Trophoblast cell (in vitro differentiated cells and primary cell): ENCODE data around the gene INTS3.
A peak's percentile ranks its signal among the peaks of the same experiment; 100 is the strongest.

Experiments
- DNase-seq, 2 donors: peaks; one replicate each; pipeline ENCODE4 v3.0.0-alpha.2; 2016
- H2AFZ ChIP-seq: 2 replicates; pipeline ENCODE4 v1.6.1; 2013; ENCODE audit warnings: low read length, moderate library complexity, mild to moderate bottlenecking; ENCODE audit not compliant: insufficient read depth, poor library complexity
- H2AK5ac ChIP-seq: 2 replicates; pipeline ENCODE4 v1.6.1; 2013; ENCODE audit warnings: mild to moderate bottlenecking, low read length
- H2BK120ac ChIP-seq: 2 replicates; pipeline ENCODE4 v1.6.1; 2013; ENCODE audit warnings: low read length, mild to moderate bottlenecking, moderate library complexity; ENCODE audit not compliant: insufficient read depth, poor library complexity
- H2BK12ac ChIP-seq: 2 replicates; pipeline ENCODE4 v1.6.1; 2013; ENCODE audit warnings: mild to moderate bottlenecking, low read length, moderate library complexity
- H2BK5ac ChIP-seq: 2 replicates; pipeline ENCODE4 v1.6.1; 2013; ENCODE audit warnings: low read length, low read depth, moderate library complexity, mild to moderate bottlenecking; ENCODE audit not compliant: poor library complexity
- H3K14ac ChIP-seq: 2 replicates; pipeline ENCODE4 v1.6.1; 2013; ENCODE audit warnings: mild to moderate bottlenecking, low read length
- H3K18ac ChIP-seq: 2 replicates; pipeline ENCODE4 v1.6.1; 2013; ENCODE audit warnings: mild to moderate bottlenecking, low read length
- H3K23ac ChIP-seq: 2 replicates; pipeline ENCODE4 v1.6.1; 2013; ENCODE audit warnings: low read length
- H3K27ac ChIP-seq: 2 replicates; pipeline ENCODE4 v1.5.1; 2013; ENCODE audit warnings: low read depth, mild to moderate bottlenecking, inconsistent platforms, low read length, moderate library complexity
- H3K27me3 ChIP-seq: 2 replicates; pipeline ENCODE4 v1.6.1; 2013; ENCODE audit warnings: inconsistent platforms, mild to moderate bottlenecking, low read length, moderate library complexity; ENCODE audit not compliant: insufficient read depth
- H3K36me3 ChIP-seq, 2 experiments: 1 replicate in 1 of 2; 2 replicates in 1 of 2; pipeline ENCODE4 v1.6.1; 2013; ENCODE audit warnings: low read length in 2 of 2, mild to moderate bottlenecking in 2 of 2, moderate library complexity in 1 of 2; ENCODE audit not compliant: insufficient read depth in 2 of 2, control insufficient read depth in 1 of 2
- H3K4ac ChIP-seq: 2 replicates; pipeline ENCODE4 v1.6.1; 2013; ENCODE audit warnings: low read depth, mild to moderate bottlenecking, low read length, moderate library complexity
- H3K4me1 ChIP-seq, 2 experiments: 1 replicate in 1 of 2; 2 replicates in 1 of 2; pipeline ENCODE4 v1.6.1; 2013; ENCODE audit warnings: low read length in 2 of 2, mild to moderate bottlenecking in 2 of 2, moderate library complexity in 1 of 2; ENCODE audit not compliant: insufficient read depth in 2 of 2, control insufficient read depth in 1 of 2
- H3K4me2 ChIP-seq: 2 replicates; pipeline ENCODE4 v1.6.1; 2013; ENCODE audit warnings: inconsistent platforms, mild to moderate bottlenecking, low read length, moderate library complexity
- H3K4me3 ChIP-seq: 2 replicates; pipeline ENCODE4 v1.5.1; 2013; ENCODE audit warnings: mild to moderate bottlenecking, low read depth, low read length, inconsistent platforms
- H3K79me1 ChIP-seq: one replicate; pipeline ENCODE4 v1.6.1; 2013; ENCODE audit warnings: low read length
- H3K79me2 ChIP-seq: 2 replicates; pipeline ENCODE4 v1.6.1; 2013; ENCODE audit warnings: low read length, mild to moderate bottlenecking; ENCODE audit not compliant: control insufficient read depth, insufficient read depth, poor library complexity
- H3K9ac ChIP-seq: 2 replicates; pipeline ENCODE4 v1.6.1; 2013; ENCODE audit warnings: mild to moderate bottlenecking, low read length
- H3K9me3 ChIP-seq: 2 replicates; pipeline ENCODE4 v1.6.1; 2013; ENCODE audit warnings: low read depth, mild to moderate bottlenecking, control low read depth, inconsistent platforms, low read length; ENCODE audit not compliant: insufficient read depth
- H4K12ac ChIP-seq: 2 replicates; pipeline ENCODE4 v1.6.1; 2013; ENCODE audit warnings: low read depth, mild to moderate bottlenecking, low read length, moderate library complexity
- H4K8ac ChIP-seq: 2 replicates; pipeline ENCODE4 v1.6.1; 2013; ENCODE audit warnings: low read depth, mild to moderate bottlenecking, low read length, moderate library complexity
- H4K91ac ChIP-seq: one replicate; pipeline ENCODE4 v1.6.1; 2013; ENCODE audit warnings: low read depth, mild to moderate bottlenecking, low read length, moderate library complexity
- WGBS: extraction: QIAGEN DNeasy Blood & Tissue Kit; methylation state at CpG from one replicate; pipeline ENCODE4 v1.1.7; 2013; ENCODE audit warnings: missing lambda C conversion rate; ENCODE audit not compliant: insufficient read length, insufficient coverage; ENCODE audit errors: extremely low coverage; 5-methylcytosine and 5-hydroxymethylcytosine counted together

Gene INTS3

GRCh38 chr1:153790313-153790965 lies 62.6 kb downstream of the INTS3 start:
- Histone ChIP-seq H4K91ac (no peak overlapping the region), H3K4ac (no peak overlapping the region), H3K18ac (no peak overlapping the region), H2BK120ac (no peak overlapping the region), H3K27ac (no peak overlapping the region), H3K79me2 (no peaks in the 10 kb centered on the region), H3K36me3 (no peaks in the 10 kb centered on the region), H3K79me1 (no peaks in the 10 kb centered on the region), H3K4me2 (no peak overlapping the region), H3K23ac (no peak overlapping the region), H3K14ac (no peak overlapping the region), H3K4me3 (no peak overlapping the region), H3K9ac (no peak overlapping the region), H3K27me3 (no peaks in the 10 kb centered on the region), H2AK5ac (no peak overlapping the region), H4K8ac (no peak overlapping the region), H4K12ac (no peak overlapping the region), H2BK12ac (no peak overlapping the region), H3K9me3 (no peaks in the 10 kb centered on the region), H2AFZ (no peak overlapping the region), H3K4me1 (no peaks in the 10 kb centered on the region), H2BK5ac (no peak overlapping the region)
- WGBS, result no CpG with 5 or more reads among the region's 16 CpGs
- DNase-seq, result peak in 1 of 2 donors; percentile 18

GRCh38 chr1:153790966-153791647 lies 63.3 kb downstream of the INTS3 start:
- H3K9me3 ChIP-seq, result no peaks in the 10 kb centered on the region
- no peak overlapping the region for H3K27ac ChIP-seq
- H3K4me1 ChIP-seq, result no peaks in the 10 kb centered on the region
- H3K23ac ChIP-seq, result no peak overlapping the region
- H2BK5ac ChIP-seq, result no peak overlapping the region
- H3K36me3 ChIP-seq, result no peaks in the 10 kb centered on the region
- no peak overlapping the region for H4K12ac ChIP-seq
- no peak overlapping the region for H2AK5ac ChIP-seq
- no peak overlapping the region for H2BK120ac ChIP-seq
- H2BK12ac ChIP-seq, result no peak overlapping the region
- no peaks in the 10 kb centered on the region for H3K79me2 ChIP-seq
- no peak overlapping the region for H3K4ac ChIP-seq
- no peak overlapping the region for H3K9ac ChIP-seq
- no peak overlapping the region for H4K91ac ChIP-seq
- no peak overlapping the region for H3K4me2 ChIP-seq
- no peak overlapping the region for H3K14ac ChIP-seq
- H3K27me3 ChIP-seq, result no peaks in the 10 kb centered on the region
- no peaks in the 10 kb centered on the region for H3K79me1 ChIP-seq
- peak in 1 of 2 donors; percentile 43 for DNase-seq
- H3K18ac ChIP-seq, result no peak overlapping the region
- no peak overlapping the region for H2AFZ ChIP-seq
- H4K8ac ChIP-seq, result no peak overlapping the region
- WGBS, result 100% methylated on average over 1 of the region's 9 CpGs
- no peak overlapping the region for H3K4me3 ChIP-seq

- Histone ChIP-seq H3K79me2 (no peaks in the 10 kb centered on the region), H2AFZ (no peak overlapping the region), H2BK120ac (no peak overlapping the region), H4K91ac (no peak overlapping the region), H3K4me1 (no peaks in the 10 kb centered on the region), H3K4ac (no peak overlapping the region), H2BK12ac (no peak overlapping the region), H3K9me3 (no peaks in the 10 kb centered on the region), H3K18ac (no peak overlapping the region), H3K27ac (no peak overlapping the region), H4K12ac (no peak overlapping the region), H2AK5ac (no peak overlapping the region), H3K9ac (no peak overlapping the region), H2BK5ac (no peak overlapping the region), H3K23ac (no peak overlapping the region), H3K36me3 (no peaks in the 10 kb centered on the region), H3K14ac (no peak overlapping the region), H3K4me3 (no peak overlapping the region), H4K8ac (no peak overlapping the region), H3K4me2 (no peak overlapping the region), H3K79me1 (no peaks in the 10 kb centered on the region), H3K27me3 (no peaks in the 10 kb centered on the region)
- DNase-seq, result peak; percentile 8 to 13
- no CpG with 5 or more reads among the region's 16 CpGs for WGBS
Observed at GRCh38 chr1:153791648-153792253, 63.9 kb downstream of the INTS3 start.

- H3K36me3 ChIP-seq, result no peaks in the 10 kb centered on the region
- no peak overlapping the region for H4K12ac ChIP-seq
Observed at GRCh38 chr1:153792631-153793041, 64.8 kb downstream of the INTS3 start.

More at GRCh38 chr1:153792631-153793041, 64.8 kb downstream of the INTS3 start:
- H3K79me2 ChIP-seq, result no peaks in the 10 kb centered on the region
- no peak overlapping the region for H3K14ac ChIP-seq
- H3K4ac ChIP-seq, result no peak overlapping the region
- no peak overlapping the region for H3K18ac ChIP-seq
- H3K27ac ChIP-seq, result no peak overlapping the region
- H3K23ac ChIP-seq, result no peak overlapping the region
- no peak overlapping the region for H3K9ac ChIP-seq
- H2BK120ac ChIP-seq, result no peak overlapping the region
- no peak overlapping the region for H3K4me2 ChIP-seq
- H3K4me3 ChIP-seq, result no peak overlapping the region
- no peak overlapping the region for H2AK5ac ChIP-seq
- no peak overlapping the region for H2AFZ ChIP-seq
- no peak overlapping the region for H4K8ac ChIP-seq
- H3K9me3 ChIP-seq, result no peaks in the 10 kb centered on the region
- no peaks in the 10 kb centered on the region for H3K4me1 ChIP-seq
- no peaks in the 10 kb centered on the region for H3K79me1 ChIP-seq
- H3K27me3 ChIP-seq, result no peaks in the 10 kb centered on the region
- H4K91ac ChIP-seq, result no peak overlapping the region
- H2BK5ac ChIP-seq, result no peak overlapping the region
- no peak overlapping the region for H2BK12ac ChIP-seq
- WGBS, result no CpG with 5 or more reads among the region's 11 CpGs
- DNase-seq, result no peak
